HG02798 (cell line): ENCODE data around the gene APOB.

ENCODE experiments used
- ATAC-seq: cut with Tn5 transposase; IDR thresholded peaks from one replicate; pipeline ENCODE4 v1.9.1; 2021; ENCODE audit warnings: mild to moderate bottlenecking; ENCODE audit not compliant: unreplicated experiment, poor library complexity

Gene APOB, protein sequence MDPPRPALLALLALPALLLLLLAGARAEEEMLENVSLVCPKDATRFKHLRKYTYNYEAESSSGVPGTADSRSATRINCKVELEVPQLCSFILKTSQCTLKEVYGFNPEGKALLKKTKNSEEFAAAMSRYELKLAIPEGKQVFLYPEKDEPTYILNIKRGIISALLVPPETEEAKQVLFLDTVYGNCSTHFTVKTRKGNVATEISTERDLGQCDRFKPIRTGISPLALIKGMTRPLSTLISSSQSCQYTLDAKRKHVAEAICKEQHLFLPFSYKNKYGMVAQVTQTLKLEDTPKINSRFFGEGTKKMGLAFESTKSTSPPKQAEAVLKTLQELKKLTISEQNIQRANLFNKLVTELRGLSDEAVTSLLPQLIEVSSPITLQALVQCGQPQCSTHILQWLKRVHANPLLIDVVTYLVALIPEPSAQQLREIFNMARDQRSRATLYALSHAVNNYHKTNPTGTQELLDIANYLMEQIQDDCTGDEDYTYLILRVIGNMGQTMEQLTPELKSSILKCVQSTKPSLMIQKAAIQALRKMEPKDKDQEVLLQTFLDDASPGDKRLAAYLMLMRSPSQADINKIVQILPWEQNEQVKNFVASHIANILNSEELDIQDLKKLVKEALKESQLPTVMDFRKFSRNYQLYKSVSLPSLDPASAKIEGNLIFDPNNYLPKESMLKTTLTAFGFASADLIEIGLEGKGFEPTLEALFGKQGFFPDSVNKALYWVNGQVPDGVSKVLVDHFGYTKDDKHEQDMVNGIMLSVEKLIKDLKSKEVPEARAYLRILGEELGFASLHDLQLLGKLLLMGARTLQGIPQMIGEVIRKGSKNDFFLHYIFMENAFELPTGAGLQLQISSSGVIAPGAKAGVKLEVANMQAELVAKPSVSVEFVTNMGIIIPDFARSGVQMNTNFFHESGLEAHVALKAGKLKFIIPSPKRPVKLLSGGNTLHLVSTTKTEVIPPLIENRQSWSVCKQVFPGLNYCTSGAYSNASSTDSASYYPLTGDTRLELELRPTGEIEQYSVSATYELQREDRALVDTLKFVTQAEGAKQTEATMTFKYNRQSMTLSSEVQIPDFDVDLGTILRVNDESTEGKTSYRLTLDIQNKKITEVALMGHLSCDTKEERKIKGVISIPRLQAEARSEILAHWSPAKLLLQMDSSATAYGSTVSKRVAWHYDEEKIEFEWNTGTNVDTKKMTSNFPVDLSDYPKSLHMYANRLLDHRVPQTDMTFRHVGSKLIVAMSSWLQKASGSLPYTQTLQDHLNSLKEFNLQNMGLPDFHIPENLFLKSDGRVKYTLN (N-terminal part only)

DNA sequence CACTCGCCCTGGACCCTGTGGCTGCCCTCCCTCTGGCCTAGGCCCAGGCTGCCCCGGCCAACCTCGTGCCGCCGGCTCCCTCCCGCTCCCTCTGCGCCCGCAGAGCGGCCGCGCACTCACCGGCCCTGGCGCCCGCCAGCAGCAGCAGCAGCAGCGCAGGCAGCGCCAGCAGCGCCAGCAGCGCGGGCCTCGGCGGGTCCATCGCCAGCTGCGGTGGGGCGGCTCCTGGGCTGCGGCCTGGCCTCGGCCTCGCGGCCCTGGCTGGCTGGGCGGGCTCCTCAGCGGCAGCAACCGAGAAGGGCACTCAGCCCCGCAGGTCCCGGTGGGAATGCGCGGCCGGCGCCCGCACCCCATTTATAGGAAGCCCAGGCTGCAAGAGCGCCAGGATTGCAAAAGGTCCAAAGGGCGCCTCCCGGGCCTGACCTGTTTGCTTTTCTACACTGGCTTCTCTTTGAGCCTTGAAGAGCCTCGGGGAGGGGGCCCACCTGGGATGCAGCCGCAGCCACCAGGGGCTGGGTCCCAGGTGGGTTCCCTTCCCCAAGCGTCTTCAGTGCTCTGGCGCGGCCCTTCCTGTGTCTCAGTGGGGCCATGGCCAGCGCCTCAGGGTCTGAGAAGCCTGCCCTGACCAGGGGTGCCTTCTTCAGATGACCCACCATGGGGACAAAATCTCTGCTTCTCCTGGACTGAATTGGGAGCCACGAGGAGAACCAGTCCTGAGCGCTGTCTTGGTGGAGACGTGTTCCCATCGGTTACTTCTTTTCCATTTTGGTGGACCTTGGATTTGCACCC, at the start of gene APOB:
APOB (minus strand) TSS at position 330 of the 789 bp plus-strand sequence; CDS start at position 202, 128 bp downstream.
- ATAC-seq: no peak

DNA sequence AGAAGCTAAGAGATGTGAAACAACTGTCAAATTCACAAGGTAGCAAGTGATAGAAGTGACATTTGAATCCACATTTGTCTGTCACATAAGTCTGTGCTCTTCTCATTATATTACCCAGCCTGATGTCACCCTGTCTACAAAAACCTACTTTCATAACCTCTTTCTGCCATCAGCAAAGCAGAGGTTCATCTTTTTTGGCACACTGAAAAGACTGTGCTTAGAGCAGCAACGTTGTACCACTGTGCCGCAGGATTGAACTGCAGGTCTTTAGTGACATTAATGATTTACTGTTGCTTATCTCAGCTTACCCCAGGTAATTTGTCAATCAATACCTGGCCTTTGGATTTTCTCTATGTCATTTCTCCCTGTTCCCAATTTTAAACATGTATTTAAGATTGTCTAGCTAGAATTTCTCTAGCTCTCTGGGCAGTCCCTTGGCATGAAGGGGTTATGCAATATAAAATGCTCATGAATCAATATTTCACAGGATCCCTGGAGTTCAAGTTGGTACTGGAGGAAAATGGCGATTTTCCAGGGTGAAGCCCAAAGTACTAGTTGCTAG, 48.5 kb upstream of the APOB start:
- no peak for ATAC-seq

DNA sequence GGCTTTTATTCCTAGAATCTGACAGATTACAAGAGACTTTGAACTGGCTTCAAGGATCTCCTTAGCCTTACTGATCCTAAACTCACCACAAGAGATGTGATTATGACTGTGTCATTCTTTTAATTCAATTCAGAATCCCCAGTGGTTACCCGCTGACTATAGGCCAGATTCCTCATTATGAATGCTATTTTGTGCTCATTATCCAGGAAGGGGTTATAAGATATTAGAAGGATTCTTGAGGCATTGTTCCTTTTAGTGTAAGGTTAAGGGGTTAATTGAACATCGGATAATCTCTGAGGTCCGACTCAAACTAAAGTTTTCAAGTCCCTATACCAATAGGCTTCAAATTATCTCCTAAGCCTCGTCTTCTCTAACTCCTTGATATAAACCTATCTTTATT, 40.5 kb upstream of the APOB start:
- no peak for ATAC-seq

DNA sequence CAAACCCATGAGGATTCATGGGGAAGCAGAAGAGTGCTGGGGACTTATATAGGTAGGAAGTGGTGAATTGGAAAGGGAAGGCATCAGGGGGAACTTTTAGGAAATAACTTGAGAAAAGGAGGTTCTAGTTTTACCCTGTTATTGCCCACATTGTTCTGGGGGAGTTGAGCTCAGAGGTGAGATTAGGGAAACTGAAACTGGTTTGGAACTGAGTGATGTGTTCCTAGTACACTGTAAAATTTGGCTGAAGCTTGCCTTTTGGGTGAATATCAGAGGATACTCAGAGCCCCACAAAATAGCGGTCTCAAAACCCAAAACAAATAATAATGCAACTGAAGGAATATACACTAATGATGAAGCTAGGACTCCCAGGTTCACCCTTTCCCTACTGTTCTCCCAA, 39.6 kb upstream of the APOB start:
- ATAC-seq: no peak

GRCh38 chr2:21078296-21078695, 34.4 kb upstream of the APOB start:
- no peak for ATAC-seq

- ATAC-seq: no peak
These were observed 28.8 kb upstream of the APOB start for GRCh38 chr2:21072477-21073242.

- no peak for ATAC-seq
These were observed 26.7 kb upstream of the APOB start for GRCh38 chr2:21070341-21071257.

GRCh38 chr2:21069746-21070340, 26.0 kb upstream of the APOB start:
- no peak for ATAC-seq

DNA sequence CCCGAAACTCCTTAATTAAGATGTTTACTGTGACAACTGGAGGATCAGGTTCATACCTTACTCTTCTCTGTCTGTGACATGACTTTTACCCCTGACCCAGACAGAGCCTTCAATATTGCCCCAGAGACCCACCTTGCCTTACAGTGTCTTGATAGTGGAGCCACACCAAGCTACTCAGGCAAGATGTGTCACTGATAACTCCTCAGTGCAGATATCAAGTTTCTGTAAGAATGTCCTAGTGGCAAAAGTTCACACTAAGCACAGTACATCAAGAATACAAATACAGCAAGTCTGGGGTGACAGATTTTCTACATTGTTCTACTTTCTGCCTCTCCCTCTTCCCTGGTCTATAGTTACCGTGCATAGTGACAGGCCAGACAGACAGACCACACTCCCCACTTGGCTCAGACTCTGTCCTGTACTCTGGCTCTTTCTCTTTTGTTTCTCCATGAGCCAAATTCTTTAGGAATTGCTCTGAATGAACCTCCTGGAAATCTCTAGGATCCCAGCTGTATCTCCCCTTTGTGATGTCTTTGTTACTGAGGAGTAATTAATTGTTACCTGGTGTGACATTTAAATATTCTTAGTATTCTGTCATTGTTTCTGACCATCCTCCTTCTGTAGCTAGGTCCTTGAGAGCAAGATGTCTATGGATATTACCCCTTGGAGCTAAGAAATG, 24.1 kb upstream of the APOB start:
- no peak for ATAC-seq

DNA sequence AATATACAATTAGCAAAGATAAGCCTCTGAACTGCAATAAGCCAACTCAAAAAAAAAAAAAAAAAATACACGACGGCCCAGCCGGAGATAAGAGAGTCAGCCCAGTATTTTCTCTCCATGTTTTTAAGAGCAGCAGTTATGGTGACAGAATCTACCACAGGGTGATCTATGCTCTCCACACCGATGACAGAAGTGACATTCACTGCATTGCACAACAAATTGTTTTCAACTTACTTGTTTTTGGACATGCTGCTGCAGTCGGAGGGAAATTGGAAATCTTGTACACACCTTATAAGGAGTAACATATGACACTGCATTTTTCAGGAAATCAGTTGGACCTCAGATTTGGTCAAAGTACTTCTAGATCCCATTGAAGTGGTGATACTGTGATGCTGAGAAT, 23.3 kb upstream of the APOB start:
- ATAC-seq: no peak

DNA sequence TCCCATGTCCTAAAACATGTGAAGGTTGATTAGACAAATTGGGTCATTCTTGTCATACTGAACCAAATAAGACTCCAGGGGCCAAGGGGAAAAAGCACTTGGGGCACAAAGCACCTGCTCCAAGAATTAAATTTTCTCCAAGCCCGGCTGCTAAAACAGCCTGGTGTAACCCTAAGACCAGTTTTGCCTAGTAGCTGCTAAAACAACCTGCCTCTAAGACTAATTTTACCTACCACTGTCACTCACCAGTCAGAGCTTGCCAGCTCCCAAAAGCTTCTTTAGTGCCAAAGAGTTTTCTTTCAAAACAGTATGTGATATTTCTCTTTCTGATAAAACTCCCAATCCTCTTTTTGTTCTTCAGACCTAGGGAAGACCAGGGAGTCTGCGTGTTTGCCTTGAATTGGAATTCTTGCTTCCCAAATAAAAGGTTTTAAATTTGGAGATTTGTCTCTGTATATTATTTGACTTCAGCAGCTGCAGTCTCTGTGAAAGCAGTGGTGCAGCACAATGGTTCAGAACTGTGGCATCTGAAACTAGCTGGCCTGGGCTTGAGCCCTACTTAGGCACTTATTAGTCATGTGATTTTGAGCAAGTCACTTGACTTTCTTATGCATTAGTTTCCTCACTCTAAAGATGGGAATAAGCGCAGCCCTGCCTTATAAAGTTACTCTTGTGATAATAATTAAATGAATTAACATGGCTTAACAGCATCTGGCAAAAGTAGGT, 16.2 kb upstream of the APOB start:
- no peak for ATAC-seq

DNA sequence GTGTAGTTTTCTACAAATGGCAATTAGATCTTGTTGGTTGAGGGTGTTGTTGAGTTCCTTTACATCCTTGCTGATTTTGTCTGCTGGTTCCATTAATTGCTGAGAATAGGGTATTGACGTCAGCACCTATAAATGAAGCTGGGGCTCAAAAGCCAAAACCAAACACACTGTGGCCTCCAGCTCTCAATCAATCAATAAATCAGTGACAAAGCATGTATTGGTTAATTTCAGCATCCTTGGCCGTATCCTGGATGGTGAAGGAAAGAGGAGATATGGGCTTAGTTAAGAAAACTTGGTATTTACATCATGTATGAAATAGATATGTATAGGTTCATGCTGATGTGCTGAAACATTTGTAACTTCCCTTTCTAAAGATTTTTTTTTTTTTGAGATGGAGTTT, 13.2 kb upstream of the APOB start:
- ATAC-seq: no peak

GRCh38 chr2:21055879-21056790, 12.3 kb upstream of the APOB start:
- no peak for ATAC-seq

DNA sequence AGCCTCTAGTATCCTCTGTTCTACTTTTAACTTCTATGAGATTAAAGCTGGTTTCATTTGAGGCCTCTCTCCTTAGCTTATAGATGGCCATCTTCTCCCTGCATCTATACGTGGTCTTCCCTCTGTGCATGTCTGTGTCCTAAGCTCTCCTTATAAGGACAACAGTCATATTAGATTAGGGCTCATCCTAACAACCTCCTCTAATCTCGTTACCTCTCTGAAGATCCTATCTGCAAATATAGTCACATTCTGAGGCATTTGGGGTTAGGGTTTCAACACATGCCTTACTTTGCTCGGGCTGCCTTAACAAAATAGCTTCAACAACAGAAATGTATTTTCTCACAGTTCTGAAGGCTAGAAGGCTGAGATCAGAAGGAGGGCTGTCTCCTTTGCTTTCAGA, 11.6 kb upstream of the APOB start:
- ATAC-seq: no peak

- ATAC-seq: no peak
These were observed 10.1 kb upstream of the APOB start for GRCh38 chr2:21054011-21054410.
